Testis (tissue), 2 donors: ENCODE results near the gene ATP2B2.

Source experiments
- CTCF ChIP-seq, 3 experiments: fragments of 450-650 bp in 2 of 3; fragments of 200-600 bp in 1 of 3; sonication (generic) in 1 of 3; IDR thresholded peaks; one replicate each; pipeline ENCODE4 v1.5.1; 2016 to 2019; ENCODE audit warnings: antibody characterized with exemption in 3 of 3, mild to moderate bottlenecking in 2 of 3, moderate library complexity in 1 of 3
- POLR2A ChIP-seq: fragments of 450-650 bp; IDR thresholded peaks from one replicate; pipeline ENCODE4 v1.6.1; 2017; ENCODE audit warnings: antibody characterized with exemption, mild to moderate bottlenecking, moderate library complexity

GRCh38 chr3:10450494-10451440, 54.6 kb downstream of the ATP2B2 start:
- no peak for TF ChIP-seq CTCF (IDR thresholded peaks at IDR 0.05)
- TF ChIP-seq POLR2A = no peak
